Common myeloid progenitor, CD34-positive (primary cell): ENCODE measurements around the gene ANKRD40CL.

Experiments used
- CTCF ChIA-PET: fragments of 350-600 bp; sonication (Branson Sonifier 250); formaldehyde crosslinking; loops from one replicate; lab custom pipeline; 2021; ENCODE audit warnings: antibody characterized with exemption; lab: Charles Lee
- POLR2A ChIA-PET: fragments of 350-600 bp; sonication (Branson Sonifier 250); formaldehyde crosslinking; loops from one replicate; lab custom pipeline; 2021; ENCODE audit warnings: antibody characterized with exemption; lab: Charles Lee
- DNase-seq, 3 donors: peaks; one replicate each; pipeline versions ENCODE4 v3.0.0 to v3.0.0-alpha.2; 2013
- H3K27ac ChIP-seq, 2 experiments: 1 replicate in 1 of 2; 2 replicates in 1 of 2; pipeline ENCODE4 v1.7.0; 2013; ENCODE audit warnings: inconsistent platforms in 2 of 2, low read length in 2 of 2, mild to moderate bottlenecking in 2 of 2, low read depth in 1 of 2, moderate library complexity in 1 of 2; ENCODE audit not compliant: severe bottlenecking in 2 of 2, insufficient read depth in 1 of 2, poor library complexity in 1 of 2
- H3K27me3 ChIP-seq, 5 experiments: replicated peaks in 2 of 5; 1 replicate in 3 of 5; 2 replicates in 2 of 5; pipeline versions ENCODE4 v1.6.1 to v1.7.0; 2013; ENCODE audit warnings: low read length in 4 of 5, mild to moderate bottlenecking in 2 of 5, moderate library complexity in 2 of 5, inconsistent platforms in 1 of 5; ENCODE audit not compliant: insufficient read depth in 5 of 5, control insufficient read depth in 4 of 5
- H3K36me3 ChIP-seq, 4 experiments: 1 replicate in 2 of 4; 2 replicates in 2 of 4; pipeline versions ENCODE4 v1.6.1 to v1.7.0; 2013; ENCODE audit warnings: low read length in 3 of 4, control low read depth in 1 of 4, mild to moderate bottlenecking in 1 of 4; ENCODE audit not compliant: control insufficient read depth in 4 of 4, insufficient read depth in 4 of 4
- H3K4me1 ChIP-seq, 4 experiments: 1 replicate in 3 of 4; 2 replicates in 1 of 4; pipeline versions ENCODE4 v1.6.1 to v1.7.1; 2013; ENCODE audit warnings: low read length in 3 of 4, mild to moderate bottlenecking in 3 of 4, control low read depth in 1 of 4, inconsistent platforms in 1 of 4, moderate library complexity in 1 of 4; ENCODE audit not compliant: control insufficient read depth in 4 of 4, insufficient read depth in 4 of 4; ENCODE audit errors: control extremely low read depth in 1 of 4
- H3K4me3 ChIP-seq, 7 experiments: 1 replicate in 4 of 7; 2 replicates in 3 of 7; pipeline versions ENCODE4 v1.5.1 to v1.7.0; 2013; ENCODE audit warnings: mild to moderate bottlenecking in 7 of 7, low read length in 6 of 7, moderate library complexity in 6 of 7, inconsistent platforms in 2 of 7, low read depth in 2 of 7, control low read depth in 1 of 7; ENCODE audit not compliant: insufficient read depth in 4 of 7, control insufficient read depth in 1 of 7; ENCODE audit errors: extremely low read depth in 1 of 7
- H3K9me3 ChIP-seq, 5 experiments: 1 replicate in 4 of 5; 2 replicates in 1 of 5; pipeline versions ENCODE4 v1.6.1 to v1.7.1; 2013; ENCODE audit warnings: low read length in 4 of 5, mild to moderate bottlenecking in 2 of 5, inconsistent platforms in 1 of 5, low read depth in 1 of 5, moderate library complexity in 1 of 5; ENCODE audit not compliant: control insufficient read depth in 4 of 5, insufficient read depth in 2 of 5; ENCODE audit errors: control extremely low read depth in 1 of 5
- WGBS: methylation state at CpG from one replicate; pipeline ENCODE4 v1.1.5; 2013; ENCODE audit not compliant: insufficient coverage; 5-methylcytosine and 5-hydroxymethylcytosine counted together

The ANKRD40CL gene

GRCh38 chr17:50721194-50722010 lies 45.9 kb downstream of the ANKRD40CL start:
- CTCF ChIA-PET = interaction anchor here (0.9 kb wide), 1 partner anchor 8 kb away, joined by 3 read pairs; no protein-coding TSS in a partner anchor
- peak overlapping the region in 6 of 7 experiments; percentile 88 to 99 (median 96) for H3K4me3 ChIP-seq
- H3K27me3 ChIP-seq = no peaks in the 10 kb centered on the region
- peak overlapping the region; percentile 92 to 97 for H3K27ac ChIP-seq
- no peaks in the 10 kb centered on the region for H3K9me3 ChIP-seq
- peak in 2 of 3 donors; percentile 30 to 46 for DNase-seq
- 3% methylated on average over 5 of the region's 7 CpGs for WGBS
- POLR2A ChIA-PET = no interaction called here
- H3K36me3 ChIP-seq = peaks cover 0 to 4% (median 2%) of the 10 kb centered on the region in 4 experiments
- H3K4me1 ChIP-seq = peaks cover 17 to 37% (median 24%) of the 10 kb centered on the region in 4 experiments

GRCh38 chr17:50719924-50720794 lies 47.2 kb downstream of the ANKRD40CL start:
- ChIA-PET CTCF (no interaction called here), POLR2A (interaction anchor here (0.8 kb wide), 1 partner anchor 11 kb away, joined by 5 read pairs; no protein-coding TSS in a partner anchor)
- Histone ChIP-seq H3K9me3 (no peaks in the 10 kb centered on the region), H3K4me1 (peaks cover 15 to 37% (median 24%) of the 10 kb centered on the region in 4 experiments), H3K4me3 (peak overlapping the region; percentile 56 to 99 (median 95)), H3K27me3 (no peaks in the 10 kb centered on the region), H3K36me3 (peaks cover 0 to 4% (median 2%) of the 10 kb centered on the region in 4 experiments), H3K27ac (peak overlapping the region; percentile 92 to 97)
- WGBS = under 1% methylated on average over 21 of the region's 25 CpGs
- no peak for DNase-seq

DNA sequence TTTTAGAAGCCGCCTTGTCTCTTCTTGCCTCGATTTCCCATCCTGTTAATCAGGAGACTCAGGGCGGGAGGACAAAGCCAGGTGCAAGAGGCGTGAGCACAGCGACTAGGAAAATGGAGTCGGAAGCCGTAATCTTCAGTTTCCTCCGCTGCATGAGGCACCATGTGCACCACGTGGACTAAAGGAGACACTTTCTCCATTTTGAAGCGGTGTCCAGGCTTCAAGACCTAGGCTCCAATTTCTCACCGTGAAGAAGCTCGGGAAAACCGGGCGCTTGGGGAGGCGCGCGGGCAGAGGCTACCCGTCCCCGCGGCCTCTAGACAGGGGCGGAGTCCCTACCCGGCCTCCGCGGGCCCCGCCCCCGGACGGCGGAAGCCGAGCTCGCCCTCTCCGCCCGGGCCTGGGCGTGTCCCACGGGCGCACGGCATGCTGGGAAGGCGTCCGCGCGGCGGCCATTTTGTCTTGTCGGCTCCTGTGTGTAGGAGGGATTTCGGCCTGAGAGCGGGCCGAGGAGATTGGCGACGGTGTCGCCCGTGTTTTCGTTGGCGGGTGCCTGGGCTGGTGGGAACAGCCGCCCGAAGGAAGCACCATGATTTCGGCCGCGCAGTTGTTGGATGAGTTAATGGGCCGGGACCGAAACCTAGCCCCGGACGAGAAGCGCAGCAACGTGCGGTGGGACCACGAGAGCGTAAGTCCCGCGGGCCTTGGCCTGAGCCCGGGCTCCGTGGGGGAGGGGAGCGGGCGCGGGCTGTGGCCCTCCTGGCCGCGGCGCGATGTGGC lies 48.0 kb downstream of the ANKRD40CL start, which contains the start of gene LUC7L3:
Gene LUC7L3, plus strand, starts transcription at position 460 of the 780 bp plus-strand sequence. Its CDS starts 130 bp downstream, at position 590.
- ChIA-PET POLR2A (interaction anchor here (0.8 kb wide), 1 partner anchor 10 kb away, joined by 5 read pairs; no protein-coding TSS in a partner anchor), CTCF (interaction anchor here (0.8 kb wide), 1 partner anchor 28 kb away, joined by 3 read pairs; no protein-coding TSS in a partner anchor)
- Histone ChIP-seq H3K9me3 (no peaks in the 10 kb centered on the region), H3K4me1 (peaks cover 15 to 37% (median 24%) of the 10 kb centered on the region in 4 experiments), H3K27me3 (no peaks in the 10 kb centered on the region), H3K27ac (peak within 1 kb of the TSS; percentile 92 to 97), H3K4me3 (peak within 1 kb of the TSS; percentile 56 to 99 (median 95)), H3K36me3 (peaks cover 0 to 4% (median 0%) of the 10 kb centered on the region in 4 experiments)
- 3% methylated on average over 53 of the region's 76 CpGs for WGBS
- peak; percentile 94 to 97 (median 96) for DNase-seq

- 100% methylated on average over 1 of the region's 3 CpGs for WGBS
Measured at GRCh38 chr17:50715471-50715870, 51.8 kb downstream of the ANKRD40CL start.

DNA sequence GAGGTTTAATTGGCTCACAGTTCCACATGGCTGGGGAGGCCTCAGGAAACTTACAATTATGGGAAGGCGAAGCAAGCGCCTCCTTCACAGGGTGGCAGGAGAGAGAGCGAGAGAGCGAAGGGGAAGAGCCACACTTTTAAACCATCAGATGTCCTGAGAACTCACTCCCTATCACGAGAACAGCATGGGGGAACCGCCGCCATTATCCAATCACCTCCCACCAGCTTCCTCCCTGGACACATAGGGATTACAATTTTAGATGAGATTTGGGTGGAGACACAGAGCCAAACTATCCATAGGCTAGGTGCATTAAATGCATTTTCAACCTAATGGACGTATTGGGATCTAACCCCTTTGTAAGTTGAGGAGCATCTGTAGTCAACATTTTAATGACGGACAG lies 54.7 kb downstream of the ANKRD40CL start:
- no peak overlapping the region for H3K27ac ChIP-seq
- H3K36me3 ChIP-seq = no peaks in the 10 kb centered on the region
- POLR2A ChIA-PET = no interaction called here
- H3K4me1 ChIP-seq = peaks cover 10 to 19% (median 17%) of the 10 kb centered on the region in 4 experiments
- CTCF ChIA-PET = interaction anchor here (1.1 to 1.4 kb wide), 2 partner anchors 9 to 18 kb away, joined by 3 read pairs; no protein-coding TSS in a partner anchor
- WGBS = 100% methylated on average over 4 of the region's 9 CpGs
- no peaks in the 10 kb centered on the region for H3K27me3 ChIP-seq
- DNase-seq = no peak
- no peak overlapping the region for H3K4me3 ChIP-seq
- H3K9me3 ChIP-seq = no peaks in the 10 kb centered on the region

More at GRCh38 chr17:50715471-50715870, 51.8 kb downstream of the ANKRD40CL start:
- H3K4me1 ChIP-seq = peaks cover 0 to 7% (median 4%) of the 10 kb centered on the region in 4 experiments
- H3K27me3 ChIP-seq = no peaks in the 10 kb centered on the region
- CTCF ChIA-PET = interaction anchor here (1.0 kb wide), 1 partner anchor 89 kb away, joined by 3 read pairs; no protein-coding TSS in a partner anchor
- no peaks in the 10 kb centered on the region for H3K36me3 ChIP-seq
- POLR2A ChIA-PET = no interaction called here
- no peaks in the 10 kb centered on the region for H3K9me3 ChIP-seq
- H3K27ac ChIP-seq = no peak overlapping the region
- no peak for DNase-seq
- no peak overlapping the region for H3K4me3 ChIP-seq
